HepG2 (cell line): ENCODE measurements around the gene SRP68. TPM values are rescaled to one million over a fixed set of nuclear protein-coding genes. Genes with fewer than 3 reads are reported as not detected.

Experiments used
- ARID2 ChIP-seq: sonication (generic); formaldehyde crosslinking; IDR thresholded peaks from 2 replicates; pipeline ENCODE4 v1.8.1; 2022; ENCODE audit warnings: mild to moderate bottlenecking, missing genetic modification reagents, borderline replicate concordance
- CEBPB ChIP-seq: IDR thresholded peaks from 2 replicates; pipeline ENCODE4 v1.6.1; 2011; ENCODE audit warnings: low read depth, low read length, improper control_type of control experiment, borderline replicate concordance
- EED ChIP-seq: sonication (generic); formaldehyde crosslinking; IDR thresholded peaks from 2 replicates; pipeline ENCODE4 v1.5.0; 2020; ENCODE audit warnings: mild to moderate bottlenecking, missing genetic modification reagents
- HCFC1 ChIP-seq: fragments of 150-350 bp; IDR thresholded peaks from 2 replicates; pipeline ENCODE4 v1.6.1; 2014; ENCODE audit warnings: low read depth, low read length
- NFIB ChIP-seq: sonication (generic); formaldehyde crosslinking; IDR thresholded peaks from 2 replicates; pipeline ENCODE4 v1.9.0; 2021; ENCODE audit warnings: missing genetic modification reagents, mild to moderate bottlenecking, borderline replicate concordance
- NKX3-1 ChIP-seq: sonication (generic); formaldehyde crosslinking; IDR thresholded peaks from 2 replicates; pipeline ENCODE4 v1.5.0; 2020; ENCODE audit warnings: missing genetic modification reagents
- RELA ChIP-seq: sonication (generic); formaldehyde crosslinking; IDR thresholded peaks from 2 replicates; pipeline ENCODE4 v1.4.0; 2020; ENCODE audit warnings: missing genetic modification reagents
- TBX2 ChIP-seq: sonication (generic); formaldehyde crosslinking; IDR thresholded peaks from 2 replicates; pipeline ENCODE4 v1.5.0; 2020; ENCODE audit warnings: missing genetic modification reagents, mild to moderate bottlenecking, borderline replicate concordance
- THAP8 ChIP-seq: sonication (generic); formaldehyde crosslinking; IDR thresholded peaks from 2 replicates; pipeline ENCODE4 v1.5.1; 2020; ENCODE audit warnings: missing genetic modification reagents, mild to moderate bottlenecking, borderline replicate concordance
- ZNF770 ChIP-seq: sonication (generic); formaldehyde crosslinking; IDR thresholded peaks from 2 replicates; pipeline ENCODE4 v1.5.0; 2020; ENCODE audit warnings: mild to moderate bottlenecking, missing genetic modification reagents
- polyA plus RNA-seq, 8 experiments: library from polyadenylated mRNA; depleted of rRNA in 3 of 8; stranded (reverse) in 7 of 8; unstranded in 1 of 8; fragments of >200 nt; fragmentation: Illumina TruSeq in 4 of 8; extraction: Trizol in 4 of 8; gene quantifications; 2 replicates each; pipeline versions ENCODE4 v1.2.1 to v1.2.3, GENCODE V29; 2011 to 2016; ENCODE audit warnings: low read depth in 4 of 8, missing spikeins in 1 of 8, mixed read lengths in 1 of 8; ENCODE audit not compliant: insufficient read depth in 1 of 8
- total RNA-seq, 5 experiments: library from RNA; depleted of rRNA; stranded (reverse); fragments of >200 nt; fragmentation: Illumina TruSeq; extraction: Trizol; gene quantifications; 2 replicates each; pipeline ENCODE4 v1.2.3, GENCODE V29; 2016; ENCODE audit warnings: low read depth in 1 of 5
- TF ChIP-seq, protein P1 (sequence below), 2 experiments: sonication (generic) in 1 of 2; formaldehyde crosslinking in 1 of 2; IDR thresholded peaks; 2 replicates each; pipeline versions ENCODE4 v1.5.1 to v1.6.1; 2011 to 2020; ENCODE audit warnings: borderline replicate concordance in 1 of 2, low read depth in 1 of 2, low read length in 1 of 2, mild to moderate bottlenecking in 1 of 2, missing genetic modification reagents in 1 of 2, moderate library complexity in 1 of 2
- TF ChIP-seq, protein P2 (sequence below): sonication (generic); formaldehyde crosslinking; IDR thresholded peaks from 2 replicates; pipeline ENCODE4 v1.8.0; 2022; ENCODE audit warnings: low read depth, missing genetic modification reagents
- TF ChIP-seq, protein P3 (sequence below): sonication (generic); formaldehyde crosslinking; IDR thresholded peaks from 2 replicates; pipeline ENCODE4 v1.8.1; 2022; ENCODE audit warnings: mild to moderate bottlenecking, missing genetic modification reagents
- TF ChIP-seq, protein P4 (sequence below): sonication (generic); formaldehyde crosslinking; IDR thresholded peaks from 2 replicates; pipeline ENCODE4 v1.4.0; 2020; ENCODE audit warnings: mild to moderate bottlenecking, missing genetic modification reagents
- TF ChIP-seq, protein P5 (sequence below): sonication (generic); formaldehyde crosslinking; IDR thresholded peaks from 2 replicates; pipeline ENCODE4 v1.5.0; 2020; ENCODE audit warnings: mild to moderate bottlenecking, missing genetic modification reagents

SRP68 gene
- total and polyA plus RNA-seq, 2 of the 13 experiments (the other 11 are each of a cell fraction or from before 2014, with no cell fraction given) = 39.8 to 74.3 TPM

DNA sequence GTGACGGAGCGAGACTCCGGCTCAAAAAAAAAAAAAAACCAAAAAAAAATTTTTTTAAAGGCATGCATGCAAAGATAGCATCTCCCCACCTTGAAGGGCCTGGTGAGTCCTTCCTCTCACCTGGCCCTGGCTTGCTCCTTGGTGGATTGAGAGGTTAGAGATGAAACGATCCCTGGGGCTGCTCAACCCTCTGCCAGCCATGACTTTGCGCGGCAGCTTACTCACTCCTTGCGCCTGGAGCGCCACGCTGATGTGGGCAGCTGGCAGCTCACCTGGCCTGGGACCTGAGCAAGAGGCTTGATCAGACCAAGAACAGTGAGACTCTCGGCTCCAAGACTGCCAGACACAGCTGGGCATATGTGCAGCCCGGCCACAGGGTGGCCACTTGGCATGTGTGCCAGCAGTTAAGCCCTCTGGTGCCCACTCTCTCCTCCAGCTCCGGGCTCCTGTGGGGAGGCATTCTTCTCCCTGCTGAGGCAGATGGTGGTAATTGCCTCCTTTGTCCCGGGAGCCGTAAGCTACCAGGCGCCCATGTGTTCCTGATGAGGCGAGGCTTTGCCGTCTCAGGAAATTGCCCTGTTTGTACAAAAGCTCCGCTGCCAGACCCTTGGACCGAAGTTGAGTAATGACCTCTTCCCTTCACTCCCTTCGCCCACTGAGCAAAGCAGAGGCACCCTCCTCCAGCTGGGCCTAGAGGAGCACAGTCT lies 40.1 kb downstream of the SRP68 start (continued):
- TF ChIP-seq, protein P1, sequence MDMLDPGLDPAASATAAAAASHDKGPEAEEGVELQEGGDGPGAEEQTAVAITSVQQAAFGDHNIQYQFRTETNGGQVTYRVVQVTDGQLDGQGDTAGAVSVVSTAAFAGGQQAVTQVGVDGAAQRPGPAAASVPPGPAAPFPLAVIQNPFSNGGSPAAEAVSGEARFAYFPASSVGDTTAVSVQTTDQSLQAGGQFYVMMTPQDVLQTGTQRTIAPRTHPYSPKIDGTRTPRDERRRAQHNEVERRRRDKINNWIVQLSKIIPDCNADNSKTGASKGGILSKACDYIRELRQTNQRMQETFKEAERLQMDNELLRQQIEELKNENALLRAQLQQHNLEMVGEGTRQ (IDR thresholded peaks at IDR 0.05; ENCODE audit: low read depth, low read length) = no peak
- TF ChIP-seq, protein P1 (CRISPR knock-in tag; IDR thresholded peaks at IDR 0.05; ENCODE audit: borderline replicate concordance) = no peak
- TF ChIP-seq RELA (no peak), THAP8 (no peak), ZNF770 (no peak), CEBPB (0 out of 2 replicates have a peak, but pooled peaks have one; percentile 9), ARID2 (CRISPR knock-in tag) (no peak), EED (CRISPR knock-in tag) (no peak), NFIB (0 out of 2 replicates have a peak, but pooled peaks have one; percentile 79), NKX3-1 (CRISPR knock-in tag) (peak; percentile 75; the same call in 1 of the 2 replicates), HCFC1 (no peak), TBX2 (CRISPR knock-in tag) (0 out of 2 replicates have a peak, but pooled peaks have one; percentile 32)
- TF ChIP-seq, protein P2, sequence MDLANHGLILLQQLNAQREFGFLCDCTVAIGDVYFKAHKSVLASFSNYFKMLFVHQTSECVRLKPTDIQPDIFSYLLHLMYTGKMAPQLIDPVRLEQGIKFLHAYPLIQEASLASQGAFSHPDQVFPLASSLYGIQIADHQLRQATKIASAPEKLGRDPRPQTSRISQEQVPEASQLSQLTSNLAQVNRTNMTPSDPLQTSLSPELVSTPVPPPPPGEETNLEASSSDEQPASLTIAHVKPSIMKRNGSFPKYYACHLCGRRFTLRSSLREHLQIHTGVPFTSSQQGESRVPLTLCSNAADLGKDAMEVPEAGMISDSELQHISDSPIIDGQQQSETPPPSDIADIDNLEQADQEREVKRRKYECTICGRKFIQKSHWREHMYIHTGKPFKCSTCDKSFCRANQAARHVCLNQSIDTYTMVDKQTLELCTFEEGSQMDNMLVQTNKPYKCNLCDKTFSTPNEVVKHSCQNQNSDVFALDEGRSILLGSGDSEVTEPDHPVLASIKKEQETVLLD (CRISPR knock-in tag) = no peak
- TF ChIP-seq, protein P3, sequence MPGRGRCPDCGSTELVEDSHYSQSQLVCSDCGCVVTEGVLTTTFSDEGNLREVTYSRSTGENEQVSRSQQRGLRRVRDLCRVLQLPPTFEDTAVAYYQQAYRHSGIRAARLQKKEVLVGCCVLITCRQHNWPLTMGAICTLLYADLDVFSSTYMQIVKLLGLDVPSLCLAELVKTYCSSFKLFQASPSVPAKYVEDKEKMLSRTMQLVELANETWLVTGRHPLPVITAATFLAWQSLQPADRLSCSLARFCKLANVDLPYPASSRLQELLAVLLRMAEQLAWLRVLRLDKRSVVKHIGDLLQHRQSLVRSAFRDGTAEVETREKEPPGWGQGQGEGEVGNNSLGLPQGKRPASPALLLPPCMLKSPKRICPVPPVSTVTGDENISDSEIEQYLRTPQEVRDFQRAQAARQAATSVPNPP = no peak
- TF ChIP-seq, protein P4, sequence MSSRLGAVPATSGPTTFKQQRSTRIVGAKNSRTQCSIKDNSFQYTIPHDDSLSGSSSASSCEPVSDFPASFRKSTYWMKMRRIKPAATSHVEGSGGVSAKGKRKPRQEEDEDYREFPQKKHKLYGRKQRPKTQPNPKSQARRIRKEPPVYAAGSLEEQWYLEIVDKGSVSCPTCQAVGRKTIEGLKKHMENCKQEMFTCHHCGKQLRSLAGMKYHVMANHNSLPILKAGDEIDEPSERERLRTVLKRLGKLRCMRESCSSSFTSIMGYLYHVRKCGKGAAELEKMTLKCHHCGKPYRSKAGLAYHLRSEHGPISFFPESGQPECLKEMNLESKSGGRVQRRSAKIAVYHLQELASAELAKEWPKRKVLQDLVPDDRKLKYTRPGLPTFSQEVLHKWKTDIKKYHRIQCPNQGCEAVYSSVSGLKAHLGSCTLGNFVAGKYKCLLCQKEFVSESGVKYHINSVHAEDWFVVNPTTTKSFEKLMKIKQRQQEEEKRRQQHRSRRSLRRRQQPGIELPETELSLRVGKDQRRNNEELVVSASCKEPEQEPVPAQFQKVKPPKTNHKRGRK (CRISPR knock-in tag) = no peak
- TF ChIP-seq, protein P5, sequence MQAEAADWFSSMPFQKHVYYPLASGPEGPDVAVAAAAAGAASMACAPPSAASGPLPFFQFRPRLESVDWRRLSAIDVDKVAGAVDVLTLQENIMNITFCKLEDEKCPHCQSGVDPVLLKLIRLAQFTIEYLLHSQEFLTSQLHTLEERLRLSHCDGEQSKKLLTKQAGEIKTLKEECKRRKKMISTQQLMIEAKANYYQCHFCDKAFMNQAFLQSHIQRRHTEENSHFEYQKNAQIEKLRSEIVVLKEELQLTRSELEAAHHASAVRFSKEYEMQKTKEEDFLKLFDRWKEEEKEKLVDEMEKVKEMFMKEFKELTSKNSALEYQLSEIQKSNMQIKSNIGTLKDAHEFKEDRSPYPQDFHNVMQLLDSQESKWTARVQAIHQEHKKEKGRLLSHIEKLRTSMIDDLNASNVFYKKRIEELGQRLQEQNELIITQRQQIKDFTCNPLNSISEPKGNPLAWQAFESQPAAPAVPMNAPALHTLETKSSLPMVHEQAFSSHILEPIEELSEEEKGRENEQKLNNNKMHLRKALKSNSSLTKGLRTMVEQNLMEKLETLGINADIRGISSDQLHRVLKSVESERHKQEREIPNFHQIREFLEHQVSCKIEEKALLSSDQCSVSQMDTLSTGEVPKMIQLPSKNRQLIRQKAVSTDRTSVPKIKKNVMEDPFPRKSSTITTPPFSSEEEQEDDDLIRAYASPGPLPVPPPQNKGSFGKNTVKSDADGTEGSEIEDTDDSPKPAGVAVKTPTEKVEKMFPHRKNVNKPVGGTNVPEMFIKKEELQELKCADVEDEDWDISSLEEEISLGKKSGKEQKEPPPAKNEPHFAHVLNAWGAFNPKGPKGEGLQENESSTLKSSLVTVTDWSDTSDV (CRISPR knock-in tag) = no peak
